KOPT-K1 (cell line): ENCODE measurements around the gene CTU2.

Source experiments
- H3K27ac ChIP-seq: fragments of 200-600 bp; sonication (generic); 2 replicates; pipeline ENCODE4 v1.5.1; 2016; ENCODE audit warnings: antibody characterized with exemption, mild to moderate bottlenecking, low read depth, low read length; ENCODE audit not compliant: poor library complexity, severe bottlenecking
- H3K36me3 ChIP-seq: fragments of 200-600 bp; sonication (generic); 2 replicates; pipeline ENCODE4 v1.5.1; 2017; ENCODE audit warnings: antibody characterized with exemption, mild to moderate bottlenecking, low read length, moderate library complexity; ENCODE audit not compliant: insufficient read depth
- H3K9me3 ChIP-seq: fragments of 200-600 bp; sonication (generic); 2 replicates; pipeline ENCODE4 v1.5.1; 2017; ENCODE audit warnings: antibody characterized with exemption, low read length, mild to moderate bottlenecking; ENCODE audit not compliant: insufficient read depth, poor library complexity, severe bottlenecking

The CTU2 gene

GRCh38 chr16:88712362-88712979 is 6.2 kb downstream of the CTU2 start:
- no peaks in the 10 kb centered on the region for H3K9me3 ChIP-seq
- H3K27ac ChIP-seq: no peak overlapping the region
- H3K36me3 ChIP-seq: peaks cover 81% of the 10 kb centered on the region

GRCh38 chr16:88713054-88713453 is 6.8 kb downstream of the CTU2 start:
- Histone ChIP-seq H3K27ac (no peak overlapping the region), H3K36me3 (peaks cover 87% of the 10 kb centered on the region), H3K9me3 (no peaks in the 10 kb centered on the region)

- peaks cover 90% of the 10 kb centered on the region for H3K36me3 ChIP-seq
- H3K9me3 ChIP-seq: no peaks in the 10 kb centered on the region
- no peak overlapping the region for H3K27ac ChIP-seq
Observed at GRCh38 chr16:88713568-88714419, 7.5 kb downstream of the CTU2 start.

- H3K36me3 ChIP-seq: peaks cover 90% of the 10 kb centered on the region
- H3K9me3 ChIP-seq: no peaks in the 10 kb centered on the region
- no peak overlapping the region for H3K27ac ChIP-seq
Observed at GRCh38 chr16:88714420-88715302, 8.4 kb downstream of the CTU2 start.

- no peak overlapping the region for H3K27ac ChIP-seq
- H3K36me3 ChIP-seq: peaks cover 90% of the 10 kb centered on the region
Observed at GRCh38 chr16:88715312-88716190, 9.2 kb downstream of the CTU2 start.

GRCh38 chr16:88716201-88716600 is 9.9 kb downstream of the CTU2 start:
- Histone ChIP-seq H3K9me3 (no peaks in the 10 kb centered on the region), H3K36me3 (peaks cover 90% of the 10 kb centered on the region), H3K27ac (no peak overlapping the region)

More at GRCh38 chr16:88715312-88716190, 9.2 kb downstream of the CTU2 start:
- H3K9me3 ChIP-seq: no peaks in the 10 kb centered on the region

- Histone ChIP-seq H3K36me3 (peaks cover 90% of the 10 kb centered on the region), H3K27ac (no peak overlapping the region), H3K9me3 (no peaks in the 10 kb centered on the region)
Observed at GRCh38 chr16:88716601-88717001, 10.3 kb downstream of the CTU2 start.

GRCh38 chr16:88718178-88718577 is 11.9 kb downstream of the CTU2 start:
- no peaks in the 10 kb centered on the region for H3K9me3 ChIP-seq
- H3K36me3 ChIP-seq: peaks cover 100% of the 10 kb centered on the region
- no peak overlapping the region for H3K27ac ChIP-seq

- Histone ChIP-seq H3K9me3 (no peaks in the 10 kb centered on the region), H3K36me3 (peaks cover 100% of the 10 kb centered on the region)
Observed at GRCh38 chr16:88719267-88719932, 13.1 kb downstream of the CTU2 start.

GRCh38 chr16:88719933-88720296 is 13.6 kb downstream of the CTU2 start:
- peaks cover 100% of the 10 kb centered on the region for H3K36me3 ChIP-seq
- no peak overlapping the region for H3K27ac ChIP-seq
- no peaks in the 10 kb centered on the region for H3K9me3 ChIP-seq

More at GRCh38 chr16:88719267-88719932, 13.1 kb downstream of the CTU2 start:
- no peak overlapping the region for H3K27ac ChIP-seq

- Histone ChIP-seq H3K36me3 (peaks cover 100% of the 10 kb centered on the region), H3K9me3 (no peaks in the 10 kb centered on the region)
Observed at GRCh38 chr16:88720396-88720970, 14.2 kb downstream of the CTU2 start.

GRCh38 chr16:88721236-88721635 is 14.9 kb downstream of the CTU2 start:
- H3K9me3 ChIP-seq: no peaks in the 10 kb centered on the region
- no peak overlapping the region for H3K27ac ChIP-seq
- H3K36me3 ChIP-seq: peaks cover 100% of the 10 kb centered on the region

More at GRCh38 chr16:88720396-88720970, 14.2 kb downstream of the CTU2 start:
- no peak overlapping the region for H3K27ac ChIP-seq

- H3K36me3 ChIP-seq: peaks cover 100% of the 10 kb centered on the region
- H3K9me3 ChIP-seq: no peaks in the 10 kb centered on the region
- no peak overlapping the region for H3K27ac ChIP-seq
Observed at GRCh38 chr16:88721815-88722755, 15.8 kb downstream of the CTU2 start.
